Gastrocnemius medialis (tissue), 4 donors: ENCODE data around the gene GSTCD. TPM values are rescaled to one million over a fixed set of nuclear protein-coding genes. Genes with fewer than 3 reads are reported as not detected.

Source experiments
- ATAC-seq, 2 donors: fragments of 150-250 bp; one replicate each; pipeline ENCODE4 v1.9.1; 2016
- DNase-seq, 2 donors: peaks; one replicate each; pipeline ENCODE4 v3.0.0-alpha.2; 2019
- H3K27ac ChIP-seq, 4 donors: fragments of 200-600 bp; sonication (generic); 1 replicate in 1 of 4; 2 replicates in 3 of 4; pipeline ENCODE4 v1.5.1; 2016 to 2018; ENCODE audit warnings: mild to moderate bottlenecking in 2 of 4, moderate library complexity in 1 of 4
- H3K27me3 ChIP-seq, 3 donors: fragments of 200-600 bp; sonication (generic) in 2 of 3; 1 replicate in 1 of 3; 2 replicates in 2 of 3; pipeline versions ENCODE4 v1.5.1 to v1.6.0; 2016 to 2019; ENCODE audit warnings: mild to moderate bottlenecking in 1 of 3, moderate library complexity in 1 of 3
- H3K36me3 ChIP-seq, 2 donors: fragments of 200-600 bp; sonication (generic) in 1 of 2; one replicate each; pipeline ENCODE4 v1.5.1; 2017 to 2018
- H3K4me1 ChIP-seq, 2 donors: fragments of 200-600 bp; sonication (generic) in 1 of 2; one replicate each; pipeline ENCODE4 v1.5.1; 2016 to 2017; ENCODE audit warnings: mild to moderate bottlenecking in 2 of 2
- H3K4me3 ChIP-seq, 4 donors: fragments of 200-600 bp; sonication (generic) in 3 of 4; 1 replicate in 1 of 4; 2 replicates in 3 of 4; pipeline ENCODE4 v1.5.1; 2016 to 2019; ENCODE audit warnings: mild to moderate bottlenecking in 2 of 4
- H3K9me3 ChIP-seq, 3 donors: fragments of 200-600 bp; sonication (generic) in 2 of 3; 1 replicate in 1 of 3; 2 replicates in 2 of 3; pipeline ENCODE4 v1.5.1; 2016 to 2019
- POLR2A ChIP-seq, 2 donors: fragments of 450-650 bp; IDR thresholded peaks; one replicate each; pipeline ENCODE4 v1.6.1; 2017; ENCODE audit warnings: antibody characterized with exemption in 2 of 2, mild to moderate bottlenecking in 2 of 2, moderate library complexity in 2 of 2
- in situ Hi-C, 4 donors: fragments of 200-750 bp; cut with MboI; loops; one replicate each; pipeline versions ENCODE4 v1.15.0 to v1.8.0; 2017; ENCODE audit warnings: low sequenced_read_pairs in 4 of 4
- intact Hi-C: fragments of 100-400 bp; cut with DNase I; formaldehyde crosslinking; loops from one replicate; pipeline ENCODE4 v1.15.1; 2023; ENCODE audit warnings: low total_unique reads
- total RNA-seq, 4 donors: library from RNA; depleted of rRNA; stranded (reverse); fragments of >200 nt; gene quantifications; one replicate each; pipeline versions ENCODE4 v1.1.0 to v1.2.3, GENCODE V29; 2016
- TF ChIP-seq, protein P1 (sequence below), 5 experiments: fragments of 450-650 bp in 3 of 5; fragments of 200-600 bp in 2 of 5; sonication (generic) in 2 of 5; IDR thresholded peaks in 4 of 5; conservative IDR thresholded peaks in 1 of 5; 1 replicate in 4 of 5; 2 replicates in 1 of 5; pipeline ENCODE4 v1.5.1; 2016 to 2019; ENCODE audit warnings: antibody characterized with exemption in 5 of 5, mild to moderate bottlenecking in 3 of 5, moderate library complexity in 3 of 5

Gene GSTCD
- total RNA-seq, 4 donors from 2014 or later: 1.8 to 15.0 (median 5.6) TPM

DNA sequence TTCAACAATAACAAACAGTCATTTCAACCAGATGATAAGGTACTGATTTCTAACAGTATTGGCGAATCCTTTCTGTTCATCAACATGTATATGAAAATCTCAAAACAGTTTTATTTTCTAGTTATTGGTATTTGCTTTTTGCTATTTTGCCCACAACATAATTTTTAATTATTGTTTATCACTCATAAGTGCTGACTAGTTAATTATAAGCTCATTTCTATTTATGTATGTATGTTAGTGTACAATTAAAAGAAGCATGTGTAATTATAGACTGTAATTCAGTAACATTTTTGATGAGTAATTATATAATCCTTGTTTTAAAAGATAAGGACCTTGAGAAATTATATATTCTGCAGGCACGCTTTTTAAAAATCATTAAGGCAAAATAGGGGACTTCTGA, 119.5 kb downstream of the GSTCD start:
- no peak for TF ChIP-seq POLR2A (IDR thresholded peaks at IDR 0.05)
- TF ChIP-seq, protein P1, sequence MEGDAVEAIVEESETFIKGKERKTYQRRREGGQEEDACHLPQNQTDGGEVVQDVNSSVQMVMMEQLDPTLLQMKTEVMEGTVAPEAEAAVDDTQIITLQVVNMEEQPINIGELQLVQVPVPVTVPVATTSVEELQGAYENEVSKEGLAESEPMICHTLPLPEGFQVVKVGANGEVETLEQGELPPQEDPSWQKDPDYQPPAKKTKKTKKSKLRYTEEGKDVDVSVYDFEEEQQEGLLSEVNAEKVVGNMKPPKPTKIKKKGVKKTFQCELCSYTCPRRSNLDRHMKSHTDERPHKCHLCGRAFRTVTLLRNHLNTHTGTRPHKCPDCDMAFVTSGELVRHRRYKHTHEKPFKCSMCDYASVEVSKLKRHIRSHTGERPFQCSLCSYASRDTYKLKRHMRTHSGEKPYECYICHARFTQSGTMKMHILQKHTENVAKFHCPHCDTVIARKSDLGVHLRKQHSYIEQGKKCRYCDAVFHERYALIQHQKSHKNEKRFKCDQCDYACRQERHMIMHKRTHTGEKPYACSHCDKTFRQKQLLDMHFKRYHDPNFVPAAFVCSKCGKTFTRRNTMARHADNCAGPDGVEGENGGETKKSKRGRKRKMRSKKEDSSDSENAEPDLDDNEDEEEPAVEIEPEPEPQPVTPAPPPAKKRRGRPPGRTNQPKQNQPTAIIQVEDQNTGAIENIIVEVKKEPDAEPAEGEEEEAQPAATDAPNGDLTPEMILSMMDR (IDR thresholded peaks at IDR 0.05 in 4 of 5, conservative IDR thresholded peaks at IDR 0.05 in 1 of 5): no peak
- H3K9me3 ChIP-seq: no peaks in the 10 kb centered on the region
- no peak overlapping the region for H3K4me3 ChIP-seq
- intact Hi-C loops (no loop called here), in situ Hi-C loops (no loop called here)
- no peak overlapping the region for H3K27ac ChIP-seq
- H3K36me3 ChIP-seq: no peaks in the 10 kb centered on the region
- H3K27me3 ChIP-seq: no peaks in the 10 kb centered on the region
- no peak for DNase-seq
- no peak for ATAC-seq
- H3K4me1 ChIP-seq: no peaks in the 10 kb centered on the region

DNA sequence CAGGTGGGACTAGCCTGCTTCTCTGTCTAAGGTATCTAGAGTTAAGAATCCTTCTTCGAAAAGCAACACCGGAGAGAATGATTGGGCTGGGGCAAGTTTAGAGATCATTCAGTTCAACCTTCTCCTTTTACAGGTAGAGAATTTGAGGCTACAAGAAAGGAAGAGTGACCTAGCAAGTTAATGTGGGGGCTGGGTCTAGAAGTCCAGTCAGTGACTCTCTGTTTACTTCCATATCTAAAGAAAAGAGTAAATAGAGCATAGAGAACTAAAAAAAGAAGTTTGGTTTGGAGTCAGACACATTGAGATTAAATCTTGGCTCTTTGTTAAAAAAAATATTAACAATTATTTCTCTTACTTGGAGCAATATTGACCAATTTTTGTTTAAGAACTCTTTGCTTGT, 122.6 kb downstream of the GSTCD start:
- in situ Hi-C loops (no loop called here), intact Hi-C loops (no loop called here)
- Histone ChIP-seq H3K4me1 (no peaks in the 10 kb centered on the region), H3K27me3 (no peaks in the 10 kb centered on the region), H3K4me3 (no peak overlapping the region), H3K36me3 (no peaks in the 10 kb centered on the region), H3K27ac (no peak overlapping the region), H3K9me3 (no peaks in the 10 kb centered on the region)
- ATAC-seq (no peak), DNase-seq (no peak)
- no peak for TF ChIP-seq POLR2A (IDR thresholded peaks at IDR 0.05)
- TF ChIP-seq, protein P1 (IDR thresholded peaks at IDR 0.05 in 4 of 5, conservative IDR thresholded peaks at IDR 0.05 in 1 of 5): no peak

DNA sequence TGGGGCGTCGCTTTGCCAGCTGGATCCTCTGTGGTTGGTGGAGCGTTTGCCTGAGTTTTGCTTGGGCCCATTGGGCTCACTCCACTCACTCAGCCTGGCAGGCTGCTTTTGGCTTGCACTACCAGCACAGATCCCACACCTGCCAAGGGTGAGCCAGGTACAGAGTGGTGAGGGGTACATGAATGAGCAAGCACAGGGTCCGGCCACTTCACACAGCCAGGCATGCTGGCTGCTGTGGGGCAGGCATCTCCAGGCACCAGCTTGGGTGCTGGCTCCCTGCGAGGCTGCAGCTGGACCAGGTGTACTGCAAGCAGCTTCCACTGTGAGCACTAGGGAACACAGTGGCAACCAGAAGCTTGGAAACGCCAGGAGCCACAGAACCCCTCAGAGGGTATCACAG, 126.6 kb downstream of the GSTCD start:
- TF ChIP-seq, protein P1 (IDR thresholded peaks at IDR 0.05 in 4 of 5, conservative IDR thresholded peaks at IDR 0.05 in 1 of 5): no peak

DNA sequence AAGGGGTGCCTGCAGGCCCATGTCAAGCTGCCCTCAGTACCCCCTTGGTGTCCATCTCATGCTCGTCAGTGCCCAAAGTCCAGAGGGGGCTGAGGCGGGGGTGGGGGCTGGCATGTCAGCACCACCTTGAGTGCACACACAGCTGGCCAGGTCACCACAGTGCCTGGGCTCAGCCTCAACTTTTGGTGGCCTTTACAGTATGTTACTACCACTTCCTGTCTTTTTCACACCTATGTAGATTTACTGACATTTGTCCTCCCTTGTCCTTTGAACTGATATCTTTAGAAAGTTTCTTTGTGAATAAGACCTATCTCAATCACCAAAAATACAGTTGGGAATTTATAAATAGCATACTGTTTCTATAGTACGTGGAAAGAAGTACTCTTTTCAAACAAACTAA, 128.0 kb downstream of the GSTCD start:
- Histone ChIP-seq H3K9me3 (no peaks in the 10 kb centered on the region), H3K27me3 (no peaks in the 10 kb centered on the region), H3K4me1 (no peaks in the 10 kb centered on the region), H3K36me3 (no peaks in the 10 kb centered on the region), H3K4me3 (no peak overlapping the region), H3K27ac (no peak overlapping the region)
- intact Hi-C loops (no loop called here), in situ Hi-C loops (no loop called here)
- TF ChIP-seq, protein P1 (IDR thresholded peaks at IDR 0.05 in 4 of 5, conservative IDR thresholded peaks at IDR 0.05 in 1 of 5): no peak
- TF ChIP-seq POLR2A (IDR thresholded peaks at IDR 0.05): no peak
- no peak for ATAC-seq
- no peak for DNase-seq

More for the DNA sequence above, 126.6 kb downstream of the GSTCD start:
- Histone ChIP-seq H3K36me3 (no peaks in the 10 kb centered on the region), H3K4me1 (no peaks in the 10 kb centered on the region), H3K4me3 (no peak overlapping the region), H3K27me3 (no peaks in the 10 kb centered on the region), H3K27ac (no peak overlapping the region), H3K9me3 (no peaks in the 10 kb centered on the region)
- DNase-seq (no peak), ATAC-seq (no peak)
- in situ Hi-C loops: no loop called here
- intact Hi-C loops: no loop called here

DNA sequence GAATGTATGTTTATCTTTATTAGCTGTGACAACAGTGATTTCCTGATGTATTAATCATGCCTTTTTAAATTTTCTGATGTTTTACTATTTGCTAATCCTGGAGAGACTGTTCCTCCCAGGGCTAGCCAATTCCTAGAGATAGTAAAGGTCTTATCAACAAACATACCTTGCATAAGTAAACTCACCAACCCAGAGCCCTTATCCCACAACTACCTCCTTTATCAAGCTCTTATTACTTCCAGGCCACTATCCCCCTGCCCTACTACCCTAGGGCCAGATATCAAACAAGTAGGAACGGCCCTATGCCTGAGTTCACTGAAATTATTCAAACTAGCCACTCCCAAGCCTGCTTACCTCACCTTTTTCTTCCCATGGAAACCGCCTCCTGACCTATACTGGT, 128.5 kb downstream of the GSTCD start:
- no peaks in the 10 kb centered on the region for H3K9me3 ChIP-seq
- intact Hi-C loops: no loop called here
- no peaks in the 10 kb centered on the region for H3K36me3 ChIP-seq
- ATAC-seq (no peak), DNase-seq (no peak)
- no peak overlapping the region for H3K27ac ChIP-seq
- no peaks in the 10 kb centered on the region for H3K4me1 ChIP-seq
- in situ Hi-C loops: no loop called here
- TF ChIP-seq, protein P1 (IDR thresholded peaks at IDR 0.05 in 4 of 5, conservative IDR thresholded peaks at IDR 0.05 in 1 of 5): no peak
- TF ChIP-seq POLR2A (IDR thresholded peaks at IDR 0.05): no peak
- H3K4me3 ChIP-seq: no peak overlapping the region
- no peaks in the 10 kb centered on the region for H3K27me3 ChIP-seq
